Neuronal stem cell (in vitro differentiated cells): ENCODE results near the gene FAH.

ENCODE experiments used
- DNase-seq: peaks from one replicate; pipeline ENCODE4 v3.0.0-alpha.2; 2013; ENCODE audit warnings: low spot score
- H2AFZ ChIP-seq: one replicate; pipeline ENCODE4 v1.6.1; 2013; ENCODE audit warnings: mild to moderate bottlenecking, low read length, inconsistent platforms
- H2AK5ac ChIP-seq: 2 replicates; pipeline ENCODE4 v1.6.1; 2013; ENCODE audit warnings: low read depth, mild to moderate bottlenecking, inconsistent platforms, low read length, moderate library complexity, mixed read lengths
- H2BK120ac ChIP-seq: 2 replicates; pipeline ENCODE4 v1.6.1; 2013; ENCODE audit warnings: low read depth, mild to moderate bottlenecking, inconsistent platforms, low read length, moderate library complexity, mixed read lengths
- H2BK12ac ChIP-seq: one replicate; pipeline ENCODE4 v1.6.1; 2013; ENCODE audit warnings: low read length, inconsistent platforms
- H2BK15ac ChIP-seq: 2 replicates; pipeline ENCODE4 v1.6.1; 2013; ENCODE audit warnings: mild to moderate bottlenecking, low read length, inconsistent platforms, mixed read lengths
- H2BK5ac ChIP-seq: one replicate; pipeline ENCODE4 v1.6.1; 2013; ENCODE audit warnings: inconsistent platforms, mild to moderate bottlenecking, low read length, moderate library complexity
- H3K14ac ChIP-seq: one replicate; pipeline ENCODE4 v1.6.1; 2013; ENCODE audit warnings: low read length, inconsistent platforms
- H3K18ac ChIP-seq: 2 replicates; pipeline ENCODE4 v1.6.1; 2013; ENCODE audit warnings: low read length, inconsistent platforms
- H3K23ac ChIP-seq: 2 replicates; pipeline ENCODE4 v1.6.1; 2013; ENCODE audit warnings: low read depth, mild to moderate bottlenecking, mixed read lengths, low read length, inconsistent platforms; ENCODE audit not compliant: poor library complexity
- H3K27ac ChIP-seq: replicated peaks from 3 replicates; pipeline ENCODE4 v1.5.1; 2013; ENCODE audit warnings: low read length, inconsistent platforms
- H3K27me3 ChIP-seq, 3 experiments: 2 replicates each; pipeline ENCODE4 v1.6.1; 2013; ENCODE audit warnings: low read length in 3 of 3, mild to moderate bottlenecking in 2 of 3, inconsistent platforms in 1 of 3, low read depth in 1 of 3, mixed read lengths in 1 of 3, moderate library complexity in 1 of 3; ENCODE audit not compliant: control insufficient read depth in 3 of 3, insufficient read depth in 3 of 3
- H3K36me3 ChIP-seq, 2 donors: replicated peaks in 1 of 2; 2 replicates each; pipeline ENCODE4 v1.6.1; 2013; ENCODE audit warnings: low read length in 2 of 2; ENCODE audit not compliant: control insufficient read depth in 2 of 2, insufficient read depth in 2 of 2
- H3K4ac ChIP-seq: 2 replicates; pipeline ENCODE4 v1.6.1; 2013; ENCODE audit warnings: inconsistent platforms, mild to moderate bottlenecking, low read length, moderate library complexity
- H3K4me1 ChIP-seq, 2 donors: 1 replicate in 1 of 2; 2 replicates in 1 of 2; pipeline ENCODE4 v1.6.1; 2013; ENCODE audit warnings: low read length in 2 of 2, low read depth in 1 of 2; ENCODE audit not compliant: control insufficient read depth in 2 of 2, insufficient read depth in 1 of 2
- H3K4me2 ChIP-seq: one replicate; pipeline ENCODE4 v1.6.1; 2013; ENCODE audit warnings: mild to moderate bottlenecking, low read length, inconsistent platforms; ENCODE audit not compliant: insufficient read depth, poor library complexity, severe bottlenecking
- H3K4me3 ChIP-seq, 2 donors: 2 replicates each; pipeline ENCODE4 v1.5.1; 2013; ENCODE audit warnings: low read length in 2 of 2, mild to moderate bottlenecking in 2 of 2, inconsistent platforms in 1 of 2, moderate library complexity in 1 of 2
- H3K79me1 ChIP-seq: one replicate; pipeline ENCODE4 v1.6.1; 2013; ENCODE audit warnings: low read depth, mild to moderate bottlenecking, inconsistent platforms, low read length, moderate library complexity
- H3K9ac ChIP-seq: one replicate; pipeline ENCODE4 v1.6.1; 2013; ENCODE audit warnings: mild to moderate bottlenecking, low read depth, low read length, inconsistent platforms; ENCODE audit not compliant: poor library complexity
- H3K9me3 ChIP-seq, 2 donors: replicated peaks in 1 of 2; 2 replicates each; pipeline versions ENCODE3 to v1.6.1; 2013; ENCODE audit warnings: low read length in 2 of 2, mild to moderate bottlenecking in 2 of 2, inconsistent platforms in 1 of 2, low read depth in 1 of 2, mixed read lengths in 1 of 2, moderate library complexity in 1 of 2; ENCODE audit not compliant: control insufficient read depth in 2 of 2, insufficient read depth in 1 of 2
- H4K8ac ChIP-seq: one replicate; pipeline ENCODE4 v1.6.1; 2013; ENCODE audit warnings: low read depth, mild to moderate bottlenecking, inconsistent platforms, low read length, moderate library complexity
- H4K91ac ChIP-seq: one replicate; pipeline ENCODE4 v1.6.1; 2013; ENCODE audit warnings: low read length, low read depth, mild to moderate bottlenecking, inconsistent platforms; ENCODE audit not compliant: poor library complexity
- WGBS, 2 donors: extraction: QIAGEN DNeasy Blood & Tissue Kit; methylation state at CpG; one replicate each; pipeline ENCODE4 v1.1.7; 2013; ENCODE audit warnings: missing lambda C conversion rate in 2 of 2, mixed read lengths in 1 of 2; ENCODE audit not compliant: insufficient read length in 2 of 2, insufficient replicate concordance in 1 of 2; ENCODE audit errors: extremely low coverage in 2 of 2; 5-methylcytosine and 5-hydroxymethylcytosine counted together

FAH gene

DNA sequence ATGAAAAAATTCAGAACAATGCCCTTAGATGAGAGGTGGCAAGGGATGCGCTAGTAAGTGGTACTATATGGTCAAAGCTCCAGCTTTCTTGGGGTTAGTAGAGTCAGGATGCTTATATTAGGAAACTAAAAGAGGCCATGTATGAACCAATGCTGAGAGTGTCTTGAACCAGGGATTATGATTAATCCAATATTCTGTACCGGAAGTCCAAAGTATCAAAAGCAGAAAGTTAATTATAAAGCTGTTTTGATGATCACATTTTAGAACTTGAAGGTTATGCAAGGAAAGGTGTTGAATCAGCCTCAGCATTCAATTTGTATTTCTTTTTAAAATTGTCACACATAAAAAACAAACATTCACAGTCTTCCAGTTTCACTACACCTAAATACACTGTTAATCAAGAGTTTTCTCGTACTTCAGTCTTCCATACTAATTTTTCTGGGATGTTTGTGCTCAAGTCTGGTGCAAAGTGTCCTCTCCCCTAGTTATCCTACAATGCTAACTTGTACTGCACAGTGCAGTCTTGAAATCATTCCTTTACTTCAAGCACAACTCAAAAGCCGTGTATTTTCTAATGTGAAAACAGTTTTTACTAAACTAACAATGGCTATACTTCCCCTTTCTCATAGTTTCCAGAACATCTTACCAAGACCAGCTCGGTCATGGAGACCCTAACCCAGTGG lies 10.7 kb upstream of the FAH start:
- Histone ChIP-seq H2BK12ac (no peak overlapping the region), H3K79me1 (no peaks in the 10 kb centered on the region), H2BK5ac (no peak overlapping the region), H3K14ac (no peak overlapping the region), H3K9me3 (no peaks in the 10 kb centered on the region), H4K91ac (no peak overlapping the region), H2AK5ac (no peak overlapping the region), H2BK15ac (no peak overlapping the region), H3K4me3 (no peak overlapping the region), H3K9ac (no peak overlapping the region), H3K18ac (no peak overlapping the region), H3K4me1 (peaks cover 0 to 6% of the 10 kb centered on the region in 2 donors), H3K4ac (no peak overlapping the region), H4K8ac (no peak overlapping the region), H3K36me3 (peaks cover 0 to 19% of the 10 kb centered on the region in 2 donors), H3K27ac (no peak overlapping the region), H3K4me2 (no peak overlapping the region), H3K27me3 (no peaks in the 10 kb centered on the region), H2BK120ac (no peak overlapping the region), H3K23ac (no peak overlapping the region), H2AFZ (no peak overlapping the region)
- no CpG with 5 or more reads among the region's 5 CpGs for WGBS, 2 donors
- DNase-seq: no peak

DNA sequence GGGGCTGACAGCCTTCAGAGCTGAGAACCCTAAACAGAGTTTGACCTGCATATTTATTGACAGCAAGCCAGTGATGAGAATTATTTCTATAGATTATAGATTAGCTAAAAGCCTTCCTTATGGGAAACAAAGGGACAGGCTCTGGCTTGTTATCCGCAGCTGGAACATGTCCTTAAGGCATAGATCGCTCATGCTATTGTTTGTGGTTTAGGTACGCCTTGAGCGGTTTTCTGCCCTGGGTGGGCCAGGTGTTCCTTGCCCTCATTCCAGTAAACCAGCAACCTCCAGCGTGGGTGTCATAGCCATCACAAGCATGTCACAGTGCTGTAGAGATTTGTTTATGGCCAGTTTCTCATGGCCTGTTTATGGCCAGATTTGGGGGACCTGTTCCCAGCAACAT lies 10.2 kb upstream of the FAH start:
- no peaks in the 10 kb centered on the region for H3K27me3 ChIP-seq
- no peak overlapping the region for H2BK120ac ChIP-seq
- no peak overlapping the region for H3K18ac ChIP-seq
- H3K23ac ChIP-seq: no peak overlapping the region
- H3K9me3 ChIP-seq: no peaks in the 10 kb centered on the region
- H3K79me1 ChIP-seq: no peaks in the 10 kb centered on the region
- WGBS, 2 donors: no CpG with 5 or more reads among the region's 5 CpGs
- H4K91ac ChIP-seq: no peak overlapping the region
- H2BK12ac ChIP-seq: no peak overlapping the region
- H3K36me3 ChIP-seq: peaks cover 0 to 13% of the 10 kb centered on the region in 2 donors
- no peak for DNase-seq
- H2BK15ac ChIP-seq: no peak overlapping the region
- no peak overlapping the region for H3K4me2 ChIP-seq
- H2BK5ac ChIP-seq: no peak overlapping the region
- H3K4ac ChIP-seq: no peak overlapping the region
- H3K9ac ChIP-seq: no peak overlapping the region
- H2AK5ac ChIP-seq: no peak overlapping the region
- no peak overlapping the region for H3K27ac ChIP-seq
- H3K4me1 ChIP-seq: peaks cover 0 to 6% of the 10 kb centered on the region in 2 donors
- no peak overlapping the region for H4K8ac ChIP-seq
- H2AFZ ChIP-seq: no peak overlapping the region
- H3K14ac ChIP-seq: no peak overlapping the region
- no peak overlapping the region for H3K4me3 ChIP-seq

DNA sequence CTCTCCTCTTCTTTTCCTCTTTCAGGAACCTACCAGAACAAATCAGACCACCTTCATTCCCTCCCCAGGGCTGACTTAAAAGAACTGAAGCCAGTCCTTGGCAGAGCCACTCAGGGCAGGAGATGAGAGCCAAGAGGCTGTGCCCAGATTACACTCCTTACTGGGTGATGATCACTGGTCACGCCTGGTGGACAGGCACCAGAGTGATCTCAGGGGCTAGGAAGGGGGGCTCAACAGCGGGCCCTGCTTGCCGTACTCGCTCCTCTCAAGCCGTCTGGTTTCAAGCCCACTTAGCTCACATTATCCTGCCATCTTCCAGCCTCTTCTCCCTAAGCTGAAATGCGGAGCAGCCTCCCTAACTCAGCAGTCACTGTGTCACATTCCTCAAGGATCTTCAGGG lies 1.7 kb upstream of the FAH start:
- no peak overlapping the region for H2BK15ac ChIP-seq
- H3K4ac ChIP-seq: no peak overlapping the region
- no peak overlapping the region for H3K27ac ChIP-seq

GRCh38 chr15:80151576-80151975 lies 1.2 kb upstream of the FAH start:
- H2BK12ac ChIP-seq: no peak overlapping the region
- H3K14ac ChIP-seq: no peak overlapping the region
- no peak overlapping the region for H3K23ac ChIP-seq
- no peak overlapping the region for H2AK5ac ChIP-seq
- H3K27ac ChIP-seq: no peak overlapping the region
- no peak overlapping the region for H2BK120ac ChIP-seq
- no peak overlapping the region for H3K4me3 ChIP-seq
- no peaks in the 10 kb centered on the region for H3K36me3 ChIP-seq
- no CpG with 5 or more reads among the region's 3 CpGs for whole genome bisulfite sequencing, 2 donors
- no peak overlapping the region for H3K18ac ChIP-seq
- H3K4me1 ChIP-seq: peaks cover 8 to 12% of the 10 kb centered on the region in 2 donors
- no peak overlapping the region for H4K8ac ChIP-seq
- peaks cover 0 to 4% (median 3%) of the 10 kb centered on the region in 3 experiments for H3K27me3 ChIP-seq
- no peak overlapping the region for H3K4me2 ChIP-seq
- no peak overlapping the region for H2AFZ ChIP-seq
- H3K4ac ChIP-seq: no peak overlapping the region
- DNase-seq: no peak
- no peaks in the 10 kb centered on the region for H3K9me3 ChIP-seq
- H2BK5ac ChIP-seq: no peak overlapping the region
- H4K91ac ChIP-seq: no peak overlapping the region
- no peak overlapping the region for H2BK15ac ChIP-seq
- H3K9ac ChIP-seq: no peak overlapping the region
- H3K79me1 ChIP-seq: no peaks in the 10 kb centered on the region

More for the DNA sequence above, 1.7 kb upstream of the FAH start:
- no peak overlapping the region for H4K91ac ChIP-seq
- H3K27me3 ChIP-seq: peaks cover 0 to 4% (median 3%) of the 10 kb centered on the region in 3 experiments
- no peak overlapping the region for H4K8ac ChIP-seq
- no peak overlapping the region for H3K18ac ChIP-seq
- no peak overlapping the region for H2BK120ac ChIP-seq
- H3K4me3 ChIP-seq: no peak overlapping the region
- H3K4me1 ChIP-seq: peaks cover 8 to 12% of the 10 kb centered on the region in 2 donors
- H2AK5ac ChIP-seq: no peak overlapping the region
- no peak overlapping the region for H3K9ac ChIP-seq
- H2AFZ ChIP-seq: no peak overlapping the region
- H3K23ac ChIP-seq: no peak overlapping the region
- H2BK12ac ChIP-seq: no peak overlapping the region
- WGBS, 2 donors: no CpG with 5 or more reads among the region's 6 CpGs
- H3K36me3 ChIP-seq: no peaks in the 10 kb centered on the region
- no peak for DNase-seq
- no peak overlapping the region for H2BK5ac ChIP-seq
- no peaks in the 10 kb centered on the region for H3K79me1 ChIP-seq
- H3K9me3 ChIP-seq: no peaks in the 10 kb centered on the region
- no peak overlapping the region for H3K4me2 ChIP-seq
- H3K14ac ChIP-seq: no peak overlapping the region
